Natural killer cell (primary cell): ENCODE measurements around the gene IFITM1. TPM values are rescaled to one million over a fixed set of nuclear protein-coding genes. Genes with fewer than 3 reads are reported as not detected.
A peak's percentile ranks its signal among the peaks of the same experiment; 100 is the strongest.
"Not testable (repeated sequence)": the region's sequence is repeated elsewhere in the genome, so short reads cannot be mapped to it uniquely, and the experiment has no call there.

ENCODE experiments used
- ATAC-seq, 3 donors: fragments of 150-1000 bp in 2 of 3; fragments of 200-7000 bp in 1 of 3; cut with Tn5 transposase; 1 replicate in 1 of 3; 2 replicates in 2 of 3; pipeline ENCODE4 v1.10.0; 2021; ENCODE audit warnings: mild to moderate bottlenecking in 2 of 3, moderate library complexity in 2 of 3
- DNase-seq, 2 donors: peaks; one replicate each; pipeline versions ENCODE4 v3.0.0 to v3.0.0-alpha.2; 2013 to 2021; ENCODE audit warnings: mixed read lengths in 1 of 2
- H3K27ac ChIP-seq: one replicate; pipeline ENCODE4 v1.5.1; 2013; ENCODE audit warnings: mild to moderate bottlenecking, low read length
- H3K27me3 ChIP-seq: one replicate; pipeline ENCODE4 v1.6.1; 2013; ENCODE audit warnings: low read length; ENCODE audit not compliant: control insufficient read depth, insufficient read depth
- H3K36me3 ChIP-seq: one replicate; pipeline ENCODE4 v1.6.1; 2013; ENCODE audit warnings: low read length; ENCODE audit not compliant: control insufficient read depth, insufficient read depth
- H3K4me1 ChIP-seq: one replicate; pipeline ENCODE4 v1.6.1; 2013; ENCODE audit warnings: low read length; ENCODE audit not compliant: control insufficient read depth, insufficient read depth
- H3K4me3 ChIP-seq: one replicate; pipeline ENCODE4 v1.5.1; 2013; ENCODE audit warnings: low read length
- H3K9me3 ChIP-seq: one replicate; pipeline ENCODE4 v1.6.1; 2013; ENCODE audit warnings: low read length; ENCODE audit not compliant: control insufficient read depth, insufficient read depth
- H3K27ac Mint-ChIP-seq, 2 donors: one replicate each; pipeline ENCODE4 v1.8.0; 2022; ENCODE audit warnings: mild to moderate bottlenecking in 2 of 2, mixed read lengths in 2 of 2, moderate library complexity in 1 of 2
- H3K27me3 Mint-ChIP-seq, 2 donors: one replicate each; pipeline ENCODE4 v1.8.0; 2022; ENCODE audit warnings: low read depth in 2 of 2, mixed read lengths in 2 of 2
- H3K36me3 Mint-ChIP-seq: one replicate; pipeline ENCODE4 v1.8.0; 2022; ENCODE audit warnings: mixed read lengths
- H3K4me1 Mint-ChIP-seq, 2 donors: one replicate each; pipeline ENCODE4 v1.8.0; 2022; ENCODE audit warnings: mixed read lengths in 2 of 2
- H3K4me3 Mint-ChIP-seq: one replicate; pipeline ENCODE4 v1.8.0; 2022; ENCODE audit warnings: mild to moderate bottlenecking, moderate library complexity, mixed read lengths
- H3K9me3 Mint-ChIP-seq, 2 donors: one replicate each; pipeline ENCODE4 v1.8.0; 2022; ENCODE audit warnings: mixed read lengths in 2 of 2
- CTCF ChIP-seq: fragments of 200-600 bp; IDR thresholded peaks from one replicate; pipeline ENCODE4 v1.8.0; 2022; ENCODE audit warnings: antibody characterized with exemption
- WGBS: methylation state at CpG from one replicate; pipeline ENCODE4 v1.1.7; 2013; ENCODE audit warnings: missing lambda C conversion rate; ENCODE audit not compliant: insufficient coverage; 5-methylcytosine and 5-hydroxymethylcytosine counted together
- intact Hi-C: fragments of 100-400 bp; cut with micrococcal nuclease; formaldehyde crosslinking; loops from one replicate; pipeline ENCODE4 v1.14.2; 2022
- total RNA-seq, 4 donors: library from RNA; stranded (reverse); fragments of 120-200 nt in 1 of 4; gene quantifications; one replicate each; pipeline versions ENCODE4 v1.2.3 to v1.2.4, GENCODE V29; 2013 to 2022

IFITM1 gene
- total RNA-seq, 3 donors from 2014 or later (not counting 1 experiment from before 2014, with no cell fraction given) = 540 to 809 (median 710) TPM

- no peak overlapping the region for H3K4me3 ChIP-seq
- Mint-ChIP-seq H3K27ac (no peak overlapping the region), H3K4me1 (peaks cover 26 to 40% of the 10 kb centered on the region in 2 donors), H3K36me3 (no peaks in the 10 kb centered on the region), H3K27me3 (no peaks in the 10 kb centered on the region), H3K9me3 (no peaks in the 10 kb centered on the region), H3K4me3 (no peak overlapping the region)
- ATAC-seq (no peak), DNase-seq (no peak)
- no peak for TF ChIP-seq CTCF
- peaks cover 29% of the 10 kb centered on the region for H3K4me1 ChIP-seq
- no peaks in the 10 kb centered on the region for H3K9me3 ChIP-seq
- no peak overlapping the region for H3K27ac ChIP-seq
- WGBS = 94% methylated on average over 10 of the region's 11 CpGs
- no peaks in the 10 kb centered on the region for H3K36me3 ChIP-seq
- intact Hi-C loops = no loop called here
- H3K27me3 ChIP-seq = no peaks in the 10 kb centered on the region
Observed at GRCh38 chr11:344836-345578, 31.2 kb downstream of the IFITM1 start.

DNA sequence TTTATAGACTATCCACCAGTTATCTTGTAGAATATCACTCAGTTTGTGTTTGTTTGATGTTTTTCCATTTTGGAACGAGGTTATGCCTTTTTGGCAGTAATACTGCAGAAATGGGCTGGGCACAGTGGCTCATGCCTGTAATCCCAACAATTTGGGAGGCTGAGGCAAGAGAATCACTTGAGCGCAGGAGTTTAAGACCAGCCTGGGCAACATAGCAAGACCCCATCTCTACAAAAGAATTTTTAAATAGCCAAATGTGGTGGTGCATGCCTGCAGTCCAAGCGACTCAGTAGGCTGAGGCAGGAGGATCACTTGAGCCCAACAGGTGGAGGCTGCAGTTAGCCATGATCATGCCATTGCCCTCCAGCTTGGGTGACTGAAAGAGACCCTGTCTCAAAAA, 32.7 kb downstream of the IFITM1 start:
- Mint-ChIP-seq H3K4me3 (no peak overlapping the region), H3K27ac (no peak overlapping the region), H3K27me3 (no peaks in the 10 kb centered on the region), H3K4me1 (peaks cover 29 to 43% of the 10 kb centered on the region in 2 donors), H3K9me3 (no peaks in the 10 kb centered on the region), H3K36me3 (no peaks in the 10 kb centered on the region)
- no peaks in the 10 kb centered on the region for H3K9me3 ChIP-seq
- no peaks in the 10 kb centered on the region for H3K27me3 ChIP-seq
- no peak for ATAC-seq
- no peak overlapping the region for H3K4me3 ChIP-seq
- H3K4me1 ChIP-seq = peaks cover 40% of the 10 kb centered on the region
- intact Hi-C loops = no loop called here
- 88% methylated on average over 3 of the region's 3 CpGs for WGBS
- no peak overlapping the region for H3K27ac ChIP-seq
- no peak for TF ChIP-seq CTCF
- no peaks in the 10 kb centered on the region for H3K36me3 ChIP-seq
- DNase-seq = no peak

DNA sequence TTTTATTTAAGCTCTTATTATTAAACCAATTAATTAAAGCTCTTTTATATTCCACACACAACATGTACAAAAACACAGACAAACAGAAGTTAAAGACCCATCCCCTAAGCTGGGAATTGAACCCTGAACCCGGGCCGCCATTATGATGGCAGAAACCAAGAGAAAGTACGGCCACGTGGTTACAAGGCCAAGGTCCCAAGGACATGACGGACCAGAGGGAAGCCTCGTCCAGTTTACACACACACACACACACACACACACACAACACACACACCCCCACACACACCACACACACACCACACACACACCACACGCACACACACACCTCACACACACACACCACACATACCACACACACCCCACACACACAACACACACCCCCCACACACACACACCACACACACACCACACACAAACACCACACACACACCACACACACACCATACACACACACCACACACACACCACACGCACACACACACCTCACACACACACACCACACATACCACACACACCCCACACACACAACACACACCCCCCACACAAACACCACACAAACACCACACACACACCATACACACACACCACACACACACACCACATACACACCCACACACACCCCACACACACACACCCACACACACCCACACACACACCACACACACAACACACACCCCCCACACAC, 35.6 kb downstream of the IFITM1 start:
- 74% methylated on average over 8 of the region's 8 CpGs for WGBS
- H3K4me3 ChIP-seq, H3K27me3 ChIP-seq, ATAC-seq, H3K27me3 Mint-ChIP-seq, H3K9me3 Mint-ChIP-seq, H3K9me3 ChIP-seq, intact Hi-C loops, H3K36me3 Mint-ChIP-seq, H3K36me3 ChIP-seq, DNase-seq: not testable (repeated sequence)
- H3K4me3 Mint-ChIP-seq = peak overlapping the region; percentile 62
- peaks cover 58% of the 10 kb centered on the region for H3K4me1 ChIP-seq
- H3K4me1 Mint-ChIP-seq = peaks cover 41 to 58% of the 10 kb centered on the region in 2 donors
- peak overlapping the region; percentile 92 to 95 for H3K27ac Mint-ChIP-seq
- H3K27ac ChIP-seq = peak overlapping the region; percentile 84

GRCh38 chr11:350033-350722, 36.3 kb downstream of the IFITM1 start:
- H3K27me3 Mint-ChIP-seq, H3K9me3 Mint-ChIP-seq, H3K27me3 ChIP-seq, H3K36me3 Mint-ChIP-seq, H3K36me3 ChIP-seq, H3K9me3 ChIP-seq, DNase-seq, H3K4me3 ChIP-seq: not testable (repeated sequence)
- ATAC-seq = peak in 2 of 3 donors; percentile 7 to 9
- Mint-ChIP-seq H3K4me1 (peaks cover 43 to 61% of the 10 kb centered on the region in 2 donors), H3K27ac (peak overlapping the region; percentile 92 to 95), H3K4me3 (peak overlapping the region; percentile 78)
- H3K27ac ChIP-seq = peak overlapping the region; percentile 84
- H3K4me1 ChIP-seq = peaks cover 64% of the 10 kb centered on the region
- WGBS = 45% methylated on average over 16 of the region's 16 CpGs
- intact Hi-C loops = loop anchor here (2.0 kb wide), 1 partner anchor 33 kb away; no protein-coding TSS in a partner anchor
